HUES6 (cell line): ENCODE measurements around the gene DCLK2.
A peak's percentile ranks its signal among the peaks of the same experiment; 100 is the strongest.

Experiments used
- H3K27ac ChIP-seq: 2 replicates; pipeline ENCODE4 v1.7.0; 2013; ENCODE audit warnings: low read depth, mild to moderate bottlenecking, low read length, inconsistent platforms
- H3K27me3 ChIP-seq: 2 replicates; pipeline ENCODE4 v1.6.1; 2013; ENCODE audit warnings: low read length; ENCODE audit not compliant: control insufficient read depth, insufficient read depth
- H3K36me3 ChIP-seq: 2 replicates; pipeline ENCODE4 v1.6.1; 2013; ENCODE audit warnings: low read length; ENCODE audit not compliant: control insufficient read depth, insufficient read depth
- H3K4me1 ChIP-seq: 2 replicates; pipeline ENCODE4 v1.6.1; 2013; ENCODE audit warnings: low read length; ENCODE audit not compliant: control insufficient read depth, insufficient read depth
- H3K4me3 ChIP-seq: 2 replicates; pipeline ENCODE4 v1.5.1; 2013; ENCODE audit warnings: low read depth, low read length
- H3K9ac ChIP-seq: one replicate; pipeline ENCODE4 v1.6.1; 2013; ENCODE audit warnings: mild to moderate bottlenecking, low read length
- H3K9me3 ChIP-seq: 2 replicates; pipeline ENCODE4 v1.6.1; 2013; ENCODE audit warnings: low read depth, low read length; ENCODE audit not compliant: control insufficient read depth, insufficient read depth

DCLK2 gene

GRCh38 chr4:150117629-150118028, 39.4 kb downstream of the DCLK2 start:
- Histone ChIP-seq H3K4me1 (peaks cover 5% of the 10 kb centered on the region), H3K36me3 (no peaks in the 10 kb centered on the region)

GRCh38 chr4:150119492-150119891, 41.2 kb downstream of the DCLK2 start:
- Histone ChIP-seq H3K27ac (peak overlapping the region; percentile 46; the same call in 1 of the 2 replicates), H3K4me1 (peaks cover 5% of the 10 kb centered on the region), H3K9me3 (peaks cover 9% of the 10 kb centered on the region; the same call in 1 of the 2 replicates), H3K27me3 (no peaks in the 10 kb centered on the region), H3K36me3 (no peaks in the 10 kb centered on the region), H3K9ac (no peak overlapping the region), H3K4me3 (no peak overlapping the region)

More at GRCh38 chr4:150117629-150118028, 39.4 kb downstream of the DCLK2 start:
- H3K9me3 ChIP-seq: peaks cover 9% of the 10 kb centered on the region; the same call in 1 of the 2 replicates
- no peak overlapping the region for H3K9ac ChIP-seq
- no peak overlapping the region for H3K27ac ChIP-seq
- no peak overlapping the region for H3K4me3 ChIP-seq
- no peaks in the 10 kb centered on the region for H3K27me3 ChIP-seq

- H3K27ac ChIP-seq: no peak overlapping the region
Measured at GRCh38 chr4:150123087-150123486, 44.8 kb downstream of the DCLK2 start.

GRCh38 chr4:150123796-150124677, 45.8 kb downstream of the DCLK2 start:
- Histone ChIP-seq H3K4me1 (peaks cover 4% of the 10 kb centered on the region), H3K36me3 (no peaks in the 10 kb centered on the region), H3K27ac (no peak overlapping the region), H3K4me3 (no peak overlapping the region), H3K9me3 (peaks cover 9% of the 10 kb centered on the region; the same call in 1 of the 2 replicates), H3K27me3 (no peaks in the 10 kb centered on the region), H3K9ac (no peak overlapping the region)

More at GRCh38 chr4:150123087-150123486, 44.8 kb downstream of the DCLK2 start:
- H3K9me3 ChIP-seq: peaks cover 9% of the 10 kb centered on the region; the same call in 1 of the 2 replicates
- H3K4me1 ChIP-seq: peaks cover 5% of the 10 kb centered on the region
- H3K9ac ChIP-seq: no peak overlapping the region
- H3K27me3 ChIP-seq: no peaks in the 10 kb centered on the region
- H3K36me3 ChIP-seq: no peaks in the 10 kb centered on the region
- no peak overlapping the region for H3K4me3 ChIP-seq

GRCh38 chr4:150126201-150126863, 48.1 kb downstream of the DCLK2 start:
- Histone ChIP-seq H3K27me3 (no peaks in the 10 kb centered on the region), H3K9ac (no peak overlapping the region), H3K4me3 (no peak overlapping the region), H3K4me1 (no peaks in the 10 kb centered on the region), H3K9me3 (peaks cover 8% of the 10 kb centered on the region; the same call in 1 of the 2 replicates), H3K27ac (no peak overlapping the region), H3K36me3 (no peaks in the 10 kb centered on the region)

- Histone ChIP-seq H3K4me3 (no peak overlapping the region), H3K36me3 (no peaks in the 10 kb centered on the region), H3K27ac (no peak overlapping the region), H3K27me3 (no peaks in the 10 kb centered on the region), H3K4me1 (no peaks in the 10 kb centered on the region), H3K9ac (no peak overlapping the region), H3K9me3 (peaks cover 3% of the 10 kb centered on the region; the same call in 1 of the 2 replicates)
Measured at GRCh38 chr4:150126864-150127203, 48.6 kb downstream of the DCLK2 start.

GRCh38 chr4:150127757-150128156, 49.5 kb downstream of the DCLK2 start:
- Histone ChIP-seq H3K9me3 (no peaks in the 10 kb centered on the region), H3K27me3 (no peaks in the 10 kb centered on the region), H3K27ac (no peak overlapping the region), H3K4me1 (no peaks in the 10 kb centered on the region), H3K36me3 (no peaks in the 10 kb centered on the region), H3K4me3 (no peak overlapping the region), H3K9ac (no peak overlapping the region)

- no peak overlapping the region for H3K4me3 ChIP-seq
- H3K27me3 ChIP-seq: no peaks in the 10 kb centered on the region
- H3K9ac ChIP-seq: no peak overlapping the region
- no peaks in the 10 kb centered on the region for H3K4me1 ChIP-seq
- H3K9me3 ChIP-seq: no peaks in the 10 kb centered on the region
- H3K27ac ChIP-seq: no peak overlapping the region
- no peaks in the 10 kb centered on the region for H3K36me3 ChIP-seq
Measured at GRCh38 chr4:150130933-150131332, 52.7 kb downstream of the DCLK2 start.

GRCh38 chr4:150131581-150132228, 53.5 kb downstream of the DCLK2 start:
- Histone ChIP-seq H3K27me3 (no peaks in the 10 kb centered on the region), H3K9me3 (no peaks in the 10 kb centered on the region), H3K9ac (no peak overlapping the region), H3K4me1 (no peaks in the 10 kb centered on the region), H3K4me3 (no peak overlapping the region), H3K36me3 (no peaks in the 10 kb centered on the region), H3K27ac (no peak overlapping the region)

- Histone ChIP-seq H3K9ac (no peak overlapping the region), H3K4me3 (no peak overlapping the region), H3K27ac (no peak overlapping the region), H3K27me3 (no peaks in the 10 kb centered on the region), H3K4me1 (no peaks in the 10 kb centered on the region), H3K36me3 (no peaks in the 10 kb centered on the region), H3K9me3 (no peaks in the 10 kb centered on the region)
Measured at GRCh38 chr4:150133605-150134004, 55.4 kb downstream of the DCLK2 start.
